ENCODE results near the gene ZBP1.

The ZBP1 gene

GRCh38 chr20:57665589-57665971 lies 45.4 kb upstream of the ZBP1 start:
- TF ChIP-seq FOXM1 (IDR thresholded peaks at IDR 0.05; ENCODE audit: borderline replicate concordance, low read depth) (no peak), ZBTB7A (IDR thresholded peaks at IDR 0.05; ENCODE audit: low read depth) (no peak), EP300 (IDR thresholded peaks at IDR 0.05; ENCODE audit: borderline replicate concordance) (no peak), TAF1 (IDR thresholded peaks at IDR 0.05; ENCODE audit: low read depth) (no peak), RAD21 (IDR thresholded peaks at IDR 0.05; ENCODE audit: low read depth) (no peak), MAX (IDR thresholded peaks at IDR 0.05) (no peak), CREB1 (IDR thresholded peaks at IDR 0.05; ENCODE audit: low read depth) (no peak), TCF12 (IDR thresholded peaks at IDR 0.05; ENCODE audit: low read depth) (no peak), TEAD4 (IDR thresholded peaks at IDR 0.05) (no peak), YY1 (IDR thresholded peaks at IDR 0.05; ENCODE audit: low read depth) (no peak), CEBPB (IDR thresholded peaks at IDR 0.05) (no peak), EGR1 (IDR thresholded peaks at IDR 0.05) (no peak)

- TF ChIP-seq ZBTB7A (IDR thresholded peaks at IDR 0.05; ENCODE audit: low read depth): no peak
- no peak for TF ChIP-seq FOXM1 (IDR thresholded peaks at IDR 0.05; ENCODE audit: borderline replicate concordance, low read depth)
- no peak for TF ChIP-seq TEAD4 (IDR thresholded peaks at IDR 0.05)
- TF ChIP-seq NFIC (IDR thresholded peaks at IDR 0.05): no peak
- TF ChIP-seq CEBPB (IDR thresholded peaks at IDR 0.05): no peak
- no peak for TF ChIP-seq YY1 (IDR thresholded peaks at IDR 0.05; ENCODE audit: low read depth)
- TF ChIP-seq TAF1 (IDR thresholded peaks at IDR 0.05; ENCODE audit: low read depth): no peak
- TF ChIP-seq CREB1 (IDR thresholded peaks at IDR 0.05; ENCODE audit: low read depth): no peak
- no peak for TF ChIP-seq MAX (IDR thresholded peaks at IDR 0.05)
Observed at GRCh38 chr20:57664924-57665588, 44.8 kb upstream of the ZBP1 start.

- no peak for TF ChIP-seq MAX (IDR thresholded peaks at IDR 0.05)
- no peak for TF ChIP-seq RAD21 (IDR thresholded peaks at IDR 0.05; ENCODE audit: low read depth)
- TF ChIP-seq CREB1 (IDR thresholded peaks at IDR 0.05; ENCODE audit: low read depth): no peak
- TF ChIP-seq USF1 (IDR thresholded peaks at IDR 0.05): no peak
- TF ChIP-seq TAF1 (IDR thresholded peaks at IDR 0.05; ENCODE audit: low read depth): no peak
- no peak for TF ChIP-seq ZBTB7A (IDR thresholded peaks at IDR 0.05; ENCODE audit: low read depth)
- TF ChIP-seq TCF12 (IDR thresholded peaks at IDR 0.05; ENCODE audit: low read depth): no peak
- no peak for TF ChIP-seq NFIC (IDR thresholded peaks at IDR 0.05)
- TF ChIP-seq YY1 (IDR thresholded peaks at IDR 0.05; ENCODE audit: low read depth): no peak
Observed at GRCh38 chr20:57664476-57664875, 44.2 kb upstream of the ZBP1 start.

GRCh38 chr20:57663681-57664451 lies 43.6 kb upstream of the ZBP1 start:
- TF ChIP-seq TAF1 (IDR thresholded peaks at IDR 0.05; ENCODE audit: low read depth) (no peak), RAD21 (IDR thresholded peaks at IDR 0.05; ENCODE audit: low read depth) (no peak), CREB1 (IDR thresholded peaks at IDR 0.05; ENCODE audit: low read depth) (no peak), CEBPB (IDR thresholded peaks at IDR 0.05) (no peak), TEAD4 (IDR thresholded peaks at IDR 0.05) (no peak), TCF12 (IDR thresholded peaks at IDR 0.05; ENCODE audit: low read depth) (no peak), NFIC (IDR thresholded peaks at IDR 0.05) (no peak), MAX (IDR thresholded peaks at IDR 0.05) (no peak), USF1 (IDR thresholded peaks at IDR 0.05) (no peak), REST (IDR thresholded peaks at IDR 0.05; ENCODE audit: low read depth) (no peak), YY1 (IDR thresholded peaks at IDR 0.05; ENCODE audit: low read depth) (no peak), EGR1 (IDR thresholded peaks at IDR 0.05) (no peak), ZBTB7A (IDR thresholded peaks at IDR 0.05; ENCODE audit: low read depth) (no peak), EP300 (IDR thresholded peaks at IDR 0.05; ENCODE audit: borderline replicate concordance) (no peak)

GRCh38 chr20:57663241-57663640 lies 43.0 kb upstream of the ZBP1 start:
- TF ChIP-seq EP300 (IDR thresholded peaks at IDR 0.05; ENCODE audit: borderline replicate concordance) (no peak), NFIC (IDR thresholded peaks at IDR 0.05) (no peak), YY1 (IDR thresholded peaks at IDR 0.05; ENCODE audit: low read depth) (no peak), RAD21 (IDR thresholded peaks at IDR 0.05; ENCODE audit: low read depth) (no peak), CREB1 (IDR thresholded peaks at IDR 0.05; ENCODE audit: low read depth) (no peak), ZBTB7A (IDR thresholded peaks at IDR 0.05; ENCODE audit: low read depth) (no peak), FOXM1 (IDR thresholded peaks at IDR 0.05; ENCODE audit: borderline replicate concordance, low read depth) (no peak)

GRCh38 chr20:57662456-57663240 lies 42.4 kb upstream of the ZBP1 start:
- TF ChIP-seq RAD21 (IDR thresholded peaks at IDR 0.05; ENCODE audit: low read depth): no peak
- TF ChIP-seq EGR1 (IDR thresholded peaks at IDR 0.05): no peak
